ENCODE results near the gene DKK2. TPM values are rescaled to one million over a fixed set of nuclear protein-coding genes. Genes with fewer than 3 reads are reported as not detected.

The DKK2 gene
- total RNA-seq, 1 experiment from 2014 or later: not detected

GRCh38 chr4:107069049-107069448, 32.9 kb upstream of the DKK2 start:
- Mint-ChIP-seq H3K27ac (ENCODE audit: unreplicated experiment) (no peak overlapping the region), H3K9me3 (ENCODE audit: low read depth, unreplicated experiment) (no peaks in the 10 kb centered on the region), H3K27me3 (ENCODE audit: unreplicated experiment) (no peaks in the 10 kb centered on the region), H3K36me3 (ENCODE audit: insufficient read depth, unreplicated experiment) (no peaks in the 10 kb centered on the region), H3K4me3 (ENCODE audit: low read depth, unreplicated experiment) (no peak overlapping the region), H3K4me1 (ENCODE audit: low read depth, unreplicated experiment) (peaks cover 9% of the 10 kb centered on the region)
- intact Hi-C loops (cut with micrococcal nuclease; ENCODE audit: unreplicated experiment): no loop called here
- CTCF ChIA-PET: no interaction called here
- no TSS peak for BruUV-seq (replicated peaks)
- no peak for TF ChIP-seq CTCF (IDR thresholded peaks at IDR 0.05; ENCODE audit: unreplicated experiment)
- DNase-seq: no peak

DNA sequence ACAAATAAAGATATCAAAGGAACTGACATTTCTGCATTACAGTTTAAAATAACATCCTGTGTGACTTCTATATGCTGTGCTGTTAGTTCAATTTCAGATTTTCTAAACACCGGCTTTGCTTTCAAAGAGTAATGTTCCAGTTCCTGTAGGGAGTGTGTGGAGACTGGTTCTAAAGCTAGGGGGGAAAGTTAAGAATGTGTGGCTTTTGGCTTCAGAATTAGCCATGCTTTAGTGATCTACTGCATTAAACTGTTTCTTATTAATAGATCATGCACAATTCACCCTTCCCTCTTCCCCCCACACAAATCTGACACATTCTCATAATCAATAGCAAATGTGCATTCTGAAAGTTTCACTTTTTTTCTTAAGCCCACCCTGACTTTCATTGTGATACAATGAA, 32.0 kb upstream of the DKK2 start:
- no peak overlapping the region for H3K27ac Mint-ChIP-seq (ENCODE audit: unreplicated experiment)
- TF ChIP-seq CTCF (IDR thresholded peaks at IDR 0.05; ENCODE audit: unreplicated experiment): no peak
- H3K36me3 Mint-ChIP-seq (ENCODE audit: insufficient read depth, unreplicated experiment): no peaks in the 10 kb centered on the region
- DNase-seq: no peak
- intact Hi-C loops (cut with micrococcal nuclease; ENCODE audit: unreplicated experiment): no loop called here
- peaks cover 9% of the 10 kb centered on the region for H3K4me1 Mint-ChIP-seq (ENCODE audit: low read depth, unreplicated experiment)
- H3K4me3 Mint-ChIP-seq (ENCODE audit: low read depth, unreplicated experiment): no peak overlapping the region
- no peaks in the 10 kb centered on the region for H3K9me3 Mint-ChIP-seq (ENCODE audit: low read depth, unreplicated experiment)
- no peaks in the 10 kb centered on the region for H3K27me3 Mint-ChIP-seq (ENCODE audit: unreplicated experiment)
- CTCF ChIA-PET: no interaction called here
- BruUV-seq (replicated peaks): no TSS peak

GRCh38 chr4:107066621-107067020, 30.5 kb upstream of the DKK2 start:
- no peak for TF ChIP-seq CTCF (IDR thresholded peaks at IDR 0.05; ENCODE audit: unreplicated experiment)
- DNase-seq: no peak
- intact Hi-C loops (cut with micrococcal nuclease; ENCODE audit: unreplicated experiment): no loop called here
- H3K9me3 Mint-ChIP-seq (ENCODE audit: low read depth, unreplicated experiment): no peaks in the 10 kb centered on the region
- H3K27me3 Mint-ChIP-seq (ENCODE audit: unreplicated experiment): no peaks in the 10 kb centered on the region
- H3K27ac Mint-ChIP-seq (ENCODE audit: unreplicated experiment): no peak overlapping the region
- CTCF ChIA-PET: no interaction called here
- H3K4me3 Mint-ChIP-seq (ENCODE audit: low read depth, unreplicated experiment): no peak overlapping the region
- H3K36me3 Mint-ChIP-seq (ENCODE audit: insufficient read depth, unreplicated experiment): no peaks in the 10 kb centered on the region
- H3K4me1 Mint-ChIP-seq (ENCODE audit: low read depth, unreplicated experiment): peaks cover 7% of the 10 kb centered on the region
- BruUV-seq (replicated peaks): no TSS peak

GRCh38 chr4:107065201-107065600, 29.1 kb upstream of the DKK2 start:
- no peaks in the 10 kb centered on the region for H3K27me3 Mint-ChIP-seq (ENCODE audit: unreplicated experiment)
- CTCF ChIA-PET: no interaction called here
- no peaks in the 10 kb centered on the region for H3K36me3 Mint-ChIP-seq (ENCODE audit: insufficient read depth, unreplicated experiment)
- H3K4me3 Mint-ChIP-seq (ENCODE audit: low read depth, unreplicated experiment): no peak overlapping the region
- no peak overlapping the region for H3K27ac Mint-ChIP-seq (ENCODE audit: unreplicated experiment)
- BruUV-seq (replicated peaks): no TSS peak
- TF ChIP-seq CTCF (IDR thresholded peaks at IDR 0.05; ENCODE audit: unreplicated experiment): no peak
- intact Hi-C loops (cut with micrococcal nuclease; ENCODE audit: unreplicated experiment): no loop called here
- H3K9me3 Mint-ChIP-seq (ENCODE audit: low read depth, unreplicated experiment): no peaks in the 10 kb centered on the region
- DNase-seq: no peak
- no peaks in the 10 kb centered on the region for H3K4me1 Mint-ChIP-seq (ENCODE audit: low read depth, unreplicated experiment)

DNA sequence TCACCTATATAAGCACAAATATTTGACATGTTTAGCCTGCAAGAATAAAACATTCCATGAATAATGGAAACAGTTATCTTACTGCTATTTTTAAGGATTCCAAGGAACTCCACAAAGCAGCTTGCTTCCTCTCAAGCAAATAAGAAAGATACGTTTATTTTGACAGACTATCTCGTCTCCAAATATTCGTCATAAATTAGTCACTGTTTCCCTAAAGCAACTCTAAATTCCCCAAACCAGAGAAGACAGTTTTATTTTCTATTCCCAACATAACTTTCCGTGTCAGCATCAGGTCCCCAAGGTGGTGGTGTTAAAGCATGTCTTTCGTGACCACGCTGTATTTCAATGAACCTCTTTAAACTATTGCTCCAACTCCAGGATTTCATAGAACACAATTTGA, 24.3 kb upstream of the DKK2 start:
- no peak for TF ChIP-seq CTCF (IDR thresholded peaks at IDR 0.05; ENCODE audit: unreplicated experiment)
- no peak overlapping the region for H3K4me3 Mint-ChIP-seq (ENCODE audit: low read depth, unreplicated experiment)
- no peaks in the 10 kb centered on the region for H3K9me3 Mint-ChIP-seq (ENCODE audit: low read depth, unreplicated experiment)
- intact Hi-C loops (cut with micrococcal nuclease; ENCODE audit: unreplicated experiment): no loop called here
- H3K4me1 Mint-ChIP-seq (ENCODE audit: low read depth, unreplicated experiment): peaks cover 8% of the 10 kb centered on the region
- H3K27me3 Mint-ChIP-seq (ENCODE audit: unreplicated experiment): no peaks in the 10 kb centered on the region
- CTCF ChIA-PET: no interaction called here
- H3K36me3 Mint-ChIP-seq (ENCODE audit: insufficient read depth, unreplicated experiment): no peaks in the 10 kb centered on the region
- no TSS peak for BruUV-seq (replicated peaks)
- DNase-seq: no peak
- H3K27ac Mint-ChIP-seq (ENCODE audit: unreplicated experiment): no peak overlapping the region
